H1 (cell line): ENCODE results near the gene GABRR2. TPM values are rescaled to one million over a fixed set of nuclear protein-coding genes. Genes with fewer than 3 reads are reported as not detected.

Source experiments
- EZH2 ChIP-seq: fragments of 200-600 bp; sonication (generic); IDR thresholded peaks from 2 replicates; pipeline ENCODE4 v1.7.1; 2012; ENCODE audit warnings: low read depth, mild to moderate bottlenecking, moderate library complexity, low read length, inconsistent platforms; ENCODE audit not compliant: severe bottlenecking
- FOSL1 ChIP-seq: IDR thresholded peaks from 2 replicates; pipeline ENCODE4 v1.6.1; 2011; ENCODE audit warnings: mild to moderate bottlenecking, low read depth, low read length, moderate library complexity; ENCODE audit not compliant: insufficient read depth
- JUN ChIP-seq: IDR thresholded peaks from 2 replicates; pipeline ENCODE4 v1.6.1; 2011; ENCODE audit warnings: low read depth, mild to moderate bottlenecking, improper control_type of control experiment, low read length
- SUZ12 ChIP-seq: fragments of 200-600 bp; sonication (generic); IDR thresholded peaks from 2 replicates; pipeline ENCODE4 v1.6.1; 2012; ENCODE audit warnings: mild to moderate bottlenecking, inconsistent platforms, low read length, moderate library complexity, mixed read lengths
- ZNF274 ChIP-seq: IDR thresholded peaks from 2 replicates; pipeline ENCODE4 v1.7.0; 2012; ENCODE audit warnings: low read length, borderline replicate concordance; ENCODE audit errors: extremely low read depth
- polyA plus RNA-seq, 7 experiments: library from polyadenylated mRNA; depleted of rRNA in 3 of 7; stranded (reverse) in 5 of 7; unstranded in 2 of 7; fragments of >200 nt in 5 of 7; fragments of 200-250 nt in 2 of 7; gene quantifications; 1 replicate in 5 of 7; 2 replicates in 1 of 7; 4 replicates in 1 of 7; pipeline versions ENCODE4 v1.2.1 to v1.2.3, GENCODE V29; 2011 to 2013; ENCODE audit warnings: missing spikeins in 2 of 7, mixed read lengths in 2 of 7
- total RNA-seq: library from RNA; stranded (reverse); fragmentation: NEBNext Ultra II Directional; extraction: Animal tissue kit (Norgen Biotek cat#: 25700); gene quantifications from 2 replicates; pipeline ENCODE4 v1.2.1, GENCODE V29; 2021
- TF ChIP-seq, protein P1 (sequence below): fragments of 300-600 bp; sonication (generic); IDR thresholded peaks from 2 replicates; pipeline ENCODE4 v1.7.1; 2012; ENCODE audit warnings: low read length, moderate library complexity, mild to moderate bottlenecking, inconsistent platforms; ENCODE audit not compliant: insufficient replicate concordance

The GABRR2 gene
- total and polyA plus RNA-seq, 2 of the 8 experiments (the other 6 are each of a cell fraction or from before 2014, with no cell fraction given): not detected

DNA sequence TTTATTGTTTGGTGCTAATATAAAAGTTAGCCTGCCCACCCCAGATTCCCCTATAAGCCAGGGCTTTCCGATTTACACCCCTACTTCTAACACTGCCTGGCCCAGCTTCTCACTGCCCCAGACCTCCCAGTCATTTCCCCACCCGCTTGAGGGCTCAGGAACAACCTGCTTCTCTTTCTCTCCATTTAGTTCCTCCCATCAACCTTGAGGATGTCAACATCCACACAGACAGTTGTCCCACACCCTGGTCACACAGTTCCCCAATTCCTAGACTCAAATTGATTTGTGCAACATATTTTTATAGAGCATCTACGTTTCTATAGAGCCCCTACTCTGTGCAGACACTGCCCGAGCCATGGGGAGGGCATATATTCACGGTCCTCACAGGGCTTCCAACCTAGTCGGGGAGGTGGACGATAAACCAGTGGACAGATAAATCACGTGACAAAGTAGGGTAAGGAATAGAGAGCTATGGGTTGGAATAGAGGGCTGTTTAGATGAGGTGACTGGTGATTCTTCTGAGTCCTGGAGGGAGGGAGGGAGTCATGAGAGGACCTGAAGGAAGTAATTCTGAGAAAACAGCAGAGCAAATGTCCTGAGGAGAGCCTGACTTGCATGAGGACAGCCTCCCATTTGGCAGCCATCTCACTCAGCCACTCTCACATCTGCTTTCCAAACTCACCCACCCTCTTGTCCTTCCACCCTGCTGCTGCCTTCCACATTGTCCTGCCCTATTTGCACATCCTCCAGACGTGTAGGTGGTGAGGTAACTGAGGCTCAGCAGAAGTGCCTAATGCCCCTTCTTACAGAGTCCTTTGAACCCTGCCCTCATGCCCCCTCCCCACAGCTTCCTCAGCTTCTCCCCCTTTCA is 6.3 kb downstream of the GABRR2 start (continued):
- TF ChIP-seq, protein P1, sequence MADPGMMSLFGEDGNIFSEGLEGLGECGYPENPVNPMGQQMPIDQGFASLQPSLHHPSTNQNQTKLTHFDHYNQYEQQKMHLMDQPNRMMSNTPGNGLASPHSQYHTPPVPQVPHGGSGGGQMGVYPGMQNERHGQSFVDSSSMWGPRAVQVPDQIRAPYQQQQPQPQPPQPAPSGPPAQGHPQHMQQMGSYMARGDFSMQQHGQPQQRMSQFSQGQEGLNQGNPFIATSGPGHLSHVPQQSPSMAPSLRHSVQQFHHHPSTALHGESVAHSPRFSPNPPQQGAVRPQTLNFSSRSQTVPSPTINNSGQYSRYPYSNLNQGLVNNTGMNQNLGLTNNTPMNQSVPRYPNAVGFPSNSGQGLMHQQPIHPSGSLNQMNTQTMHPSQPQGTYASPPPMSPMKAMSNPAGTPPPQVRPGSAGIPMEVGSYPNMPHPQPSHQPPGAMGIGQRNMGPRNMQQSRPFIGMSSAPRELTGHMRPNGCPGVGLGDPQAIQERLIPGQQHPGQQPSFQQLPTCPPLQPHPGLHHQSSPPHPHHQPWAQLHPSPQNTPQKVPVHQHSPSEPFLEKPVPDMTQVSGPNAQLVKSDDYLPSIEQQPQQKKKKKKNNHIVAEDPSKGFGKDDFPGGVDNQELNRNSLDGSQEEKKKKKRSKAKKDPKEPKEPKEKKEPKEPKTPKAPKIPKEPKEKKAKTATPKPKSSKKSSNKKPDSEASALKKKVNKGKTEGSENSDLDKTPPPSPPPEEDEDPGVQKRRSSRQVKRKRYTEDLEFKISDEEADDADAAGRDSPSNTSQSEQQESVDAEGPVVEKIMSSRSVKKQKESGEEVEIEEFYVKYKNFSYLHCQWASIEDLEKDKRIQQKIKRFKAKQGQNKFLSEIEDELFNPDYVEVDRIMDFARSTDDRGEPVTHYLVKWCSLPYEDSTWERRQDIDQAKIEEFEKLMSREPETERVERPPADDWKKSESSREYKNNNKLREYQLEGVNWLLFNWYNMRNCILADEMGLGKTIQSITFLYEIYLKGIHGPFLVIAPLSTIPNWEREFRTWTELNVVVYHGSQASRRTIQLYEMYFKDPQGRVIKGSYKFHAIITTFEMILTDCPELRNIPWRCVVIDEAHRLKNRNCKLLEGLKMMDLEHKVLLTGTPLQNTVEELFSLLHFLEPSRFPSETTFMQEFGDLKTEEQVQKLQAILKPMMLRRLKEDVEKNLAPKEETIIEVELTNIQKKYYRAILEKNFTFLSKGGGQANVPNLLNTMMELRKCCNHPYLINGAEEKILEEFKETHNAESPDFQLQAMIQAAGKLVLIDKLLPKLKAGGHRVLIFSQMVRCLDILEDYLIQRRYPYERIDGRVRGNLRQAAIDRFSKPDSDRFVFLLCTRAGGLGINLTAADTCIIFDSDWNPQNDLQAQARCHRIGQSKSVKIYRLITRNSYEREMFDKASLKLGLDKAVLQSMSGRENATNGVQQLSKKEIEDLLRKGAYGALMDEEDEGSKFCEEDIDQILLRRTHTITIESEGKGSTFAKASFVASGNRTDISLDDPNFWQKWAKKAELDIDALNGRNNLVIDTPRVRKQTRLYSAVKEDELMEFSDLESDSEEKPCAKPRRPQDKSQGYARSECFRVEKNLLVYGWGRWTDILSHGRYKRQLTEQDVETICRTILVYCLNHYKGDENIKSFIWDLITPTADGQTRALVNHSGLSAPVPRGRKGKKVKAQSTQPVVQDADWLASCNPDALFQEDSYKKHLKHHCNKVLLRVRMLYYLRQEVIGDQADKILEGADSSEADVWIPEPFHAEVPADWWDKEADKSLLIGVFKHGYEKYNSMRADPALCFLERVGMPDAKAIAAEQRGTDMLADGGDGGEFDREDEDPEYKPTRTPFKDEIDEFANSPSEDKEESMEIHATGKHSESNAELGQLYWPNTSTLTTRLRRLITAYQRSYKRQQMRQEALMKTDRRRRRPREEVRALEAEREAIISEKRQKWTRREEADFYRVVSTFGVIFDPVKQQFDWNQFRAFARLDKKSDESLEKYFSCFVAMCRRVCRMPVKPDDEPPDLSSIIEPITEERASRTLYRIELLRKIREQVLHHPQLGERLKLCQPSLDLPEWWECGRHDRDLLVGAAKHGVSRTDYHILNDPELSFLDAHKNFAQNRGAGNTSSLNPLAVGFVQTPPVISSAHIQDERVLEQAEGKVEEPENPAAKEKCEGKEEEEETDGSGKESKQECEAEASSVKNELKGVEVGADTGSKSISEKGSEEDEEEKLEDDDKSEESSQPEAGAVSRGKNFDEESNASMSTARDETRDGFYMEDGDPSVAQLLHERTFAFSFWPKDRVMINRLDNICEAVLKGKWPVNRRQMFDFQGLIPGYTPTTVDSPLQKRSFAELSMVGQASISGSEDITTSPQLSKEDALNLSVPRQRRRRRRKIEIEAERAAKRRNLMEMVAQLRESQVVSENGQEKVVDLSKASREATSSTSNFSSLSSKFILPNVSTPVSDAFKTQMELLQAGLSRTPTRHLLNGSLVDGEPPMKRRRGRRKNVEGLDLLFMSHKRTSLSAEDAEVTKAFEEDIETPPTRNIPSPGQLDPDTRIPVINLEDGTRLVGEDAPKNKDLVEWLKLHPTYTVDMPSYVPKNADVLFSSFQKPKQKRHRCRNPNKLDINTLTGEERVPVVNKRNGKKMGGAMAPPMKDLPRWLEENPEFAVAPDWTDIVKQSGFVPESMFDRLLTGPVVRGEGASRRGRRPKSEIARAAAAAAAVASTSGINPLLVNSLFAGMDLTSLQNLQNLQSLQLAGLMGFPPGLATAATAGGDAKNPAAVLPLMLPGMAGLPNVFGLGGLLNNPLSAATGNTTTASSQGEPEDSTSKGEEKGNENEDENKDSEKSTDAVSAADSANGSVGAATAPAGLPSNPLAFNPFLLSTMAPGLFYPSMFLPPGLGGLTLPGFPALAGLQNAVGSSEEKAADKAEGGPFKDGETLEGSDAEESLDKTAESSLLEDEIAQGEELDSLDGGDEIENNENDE: no peak
- TF ChIP-seq SUZ12: no peak
- TF ChIP-seq FOSL1: no peak
- TF ChIP-seq ZNF274: no peak
- TF ChIP-seq JUN: no peak
- TF ChIP-seq EZH2: no peak
